ENCODE results near the gene IDH3B. TPM values are rescaled to one million over a fixed set of nuclear protein-coding genes. Genes with fewer than 3 reads are reported as not detected.
"Not testable (repeated sequence)": the region's sequence is repeated elsewhere in the genome, so short reads cannot be mapped to it uniquely, and the experiment has no call there.

Gene IDH3B
- total RNA-seq, 1 experiment from 2014 or later = 146 TPM

DNA sequence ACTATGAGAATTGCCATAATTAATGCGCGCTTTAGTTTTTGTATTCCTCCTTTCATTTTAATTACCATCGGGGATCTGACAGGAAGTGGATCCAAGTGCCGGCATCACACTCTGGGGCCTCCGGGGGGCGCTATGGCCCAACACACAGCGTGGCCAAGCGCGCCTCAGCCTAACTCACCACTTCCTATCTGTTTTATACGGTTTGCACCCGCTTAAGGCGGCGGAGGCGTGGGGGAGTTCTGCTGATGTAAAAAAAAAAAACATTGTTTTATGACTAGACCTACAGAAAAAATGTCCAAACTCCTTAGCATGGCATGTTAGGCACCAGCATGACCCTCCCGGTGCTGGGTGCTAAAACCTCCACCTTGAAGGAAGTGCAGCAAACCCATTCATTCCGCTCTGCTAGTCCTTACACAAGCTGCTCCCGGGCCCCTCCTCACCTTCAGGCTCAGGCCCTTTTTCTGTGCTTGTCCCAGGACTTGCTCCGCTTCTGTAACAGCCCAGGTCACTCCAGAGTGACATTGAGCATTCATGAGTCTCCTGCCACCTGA, 24.1 kb upstream of the IDH3B start:
- no peaks in the 10 kb centered on the region for H3K36me3 ChIP-seq (ENCODE audit: insufficient read depth, low read length, poor library complexity, severe bottlenecking)
- no TSS peak for BruUV-seq (replicated peaks)
- H3K27ac ChIP-seq (ENCODE audit: low read depth, low read length, poor library complexity, severe bottlenecking) = no peak overlapping the region
- no peaks in the 10 kb centered on the region for H3K9me3 ChIP-seq (ENCODE audit: low read depth, low read length, poor library complexity, severe bottlenecking)
- peak; percentile 79 for DNase-seq (ENCODE audit: low spot score)
- H3K27me3 ChIP-seq (replicated peaks; ENCODE audit: insufficient read depth, low read depth, low read length, poor library complexity) = peaks cover 14% of the 10 kb centered on the region
- no peak overlapping the region for H3K4me3 ChIP-seq (ENCODE audit: low read depth, low read length, poor library complexity, severe bottlenecking)
- ChIA-PET POLR2A (ENCODE audit: low non-redundant PET) (no interaction called here), CTCF (no interaction called here)
- no peaks in the 10 kb centered on the region for H3K4me1 ChIP-seq (ENCODE audit: insufficient read depth, low read length, poor library complexity, severe bottlenecking)
- TF ChIP-seq, protein P1, sequence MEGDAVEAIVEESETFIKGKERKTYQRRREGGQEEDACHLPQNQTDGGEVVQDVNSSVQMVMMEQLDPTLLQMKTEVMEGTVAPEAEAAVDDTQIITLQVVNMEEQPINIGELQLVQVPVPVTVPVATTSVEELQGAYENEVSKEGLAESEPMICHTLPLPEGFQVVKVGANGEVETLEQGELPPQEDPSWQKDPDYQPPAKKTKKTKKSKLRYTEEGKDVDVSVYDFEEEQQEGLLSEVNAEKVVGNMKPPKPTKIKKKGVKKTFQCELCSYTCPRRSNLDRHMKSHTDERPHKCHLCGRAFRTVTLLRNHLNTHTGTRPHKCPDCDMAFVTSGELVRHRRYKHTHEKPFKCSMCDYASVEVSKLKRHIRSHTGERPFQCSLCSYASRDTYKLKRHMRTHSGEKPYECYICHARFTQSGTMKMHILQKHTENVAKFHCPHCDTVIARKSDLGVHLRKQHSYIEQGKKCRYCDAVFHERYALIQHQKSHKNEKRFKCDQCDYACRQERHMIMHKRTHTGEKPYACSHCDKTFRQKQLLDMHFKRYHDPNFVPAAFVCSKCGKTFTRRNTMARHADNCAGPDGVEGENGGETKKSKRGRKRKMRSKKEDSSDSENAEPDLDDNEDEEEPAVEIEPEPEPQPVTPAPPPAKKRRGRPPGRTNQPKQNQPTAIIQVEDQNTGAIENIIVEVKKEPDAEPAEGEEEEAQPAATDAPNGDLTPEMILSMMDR (conservative IDR thresholded peaks at IDR 0.05; ENCODE audit: low read depth, low read length) = peak; percentile 96
- no peak for TF ChIP-seq EZH2 (IDR thresholded peaks at IDR 0.05; ENCODE audit: borderline replicate concordance, low read depth, low read length, poor library complexity, severe bottlenecking)
- intact Hi-C loops (cut with micrococcal nuclease; ENCODE audit: unreplicated experiment) = loop anchor here (1.0 kb wide), 1 partner anchor 55 kb away; no protein-coding TSS in a partner anchor

DNA sequence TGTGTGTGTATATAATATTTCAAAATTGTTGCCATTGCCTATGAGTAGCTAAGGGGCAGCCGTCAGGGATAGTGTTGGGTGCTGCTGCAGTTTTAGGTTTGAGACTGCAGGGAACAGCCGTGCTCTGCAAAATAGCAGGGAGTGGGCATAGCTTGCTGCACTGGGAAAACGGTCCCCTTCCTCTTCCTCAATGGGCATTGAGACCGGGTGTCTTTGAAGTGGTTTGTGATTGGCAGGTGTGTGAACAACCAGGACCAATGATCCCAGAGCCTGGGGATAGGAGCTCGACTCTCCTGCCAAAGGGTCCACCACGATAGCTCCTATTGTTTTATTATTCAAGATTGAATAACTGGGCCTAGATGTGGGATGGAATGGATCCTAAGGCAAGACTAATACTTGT, 23.5 kb upstream of the IDH3B start:
- no peaks in the 10 kb centered on the region for H3K9me3 ChIP-seq (ENCODE audit: low read depth, low read length, poor library complexity, severe bottlenecking)
- POLR2A ChIA-PET (ENCODE audit: low non-redundant PET) = no interaction called here
- BruUV-seq (replicated peaks) = no TSS peak
- CTCF ChIA-PET = no interaction called here
- no peaks in the 10 kb centered on the region for H3K36me3 ChIP-seq (ENCODE audit: insufficient read depth, low read length, poor library complexity, severe bottlenecking)
- no peak for DNase-seq (ENCODE audit: low spot score)
- H3K27ac ChIP-seq (ENCODE audit: low read depth, low read length, poor library complexity, severe bottlenecking) = no peak overlapping the region
- H3K4me1 ChIP-seq (ENCODE audit: insufficient read depth, low read length, poor library complexity, severe bottlenecking) = no peaks in the 10 kb centered on the region
- H3K27me3 ChIP-seq (replicated peaks; ENCODE audit: insufficient read depth, low read depth, low read length, poor library complexity) = peaks cover 14% of the 10 kb centered on the region
- intact Hi-C loops (cut with micrococcal nuclease; ENCODE audit: unreplicated experiment) = no loop called here
- H3K4me3 ChIP-seq (ENCODE audit: low read depth, low read length, poor library complexity, severe bottlenecking) = no peak overlapping the region
- TF ChIP-seq EZH2 (IDR thresholded peaks at IDR 0.05; ENCODE audit: borderline replicate concordance, low read depth, low read length, poor library complexity, severe bottlenecking) = no peak
- TF ChIP-seq, protein P1 (conservative IDR thresholded peaks at IDR 0.05; ENCODE audit: low read depth, low read length) = no peak

DNA sequence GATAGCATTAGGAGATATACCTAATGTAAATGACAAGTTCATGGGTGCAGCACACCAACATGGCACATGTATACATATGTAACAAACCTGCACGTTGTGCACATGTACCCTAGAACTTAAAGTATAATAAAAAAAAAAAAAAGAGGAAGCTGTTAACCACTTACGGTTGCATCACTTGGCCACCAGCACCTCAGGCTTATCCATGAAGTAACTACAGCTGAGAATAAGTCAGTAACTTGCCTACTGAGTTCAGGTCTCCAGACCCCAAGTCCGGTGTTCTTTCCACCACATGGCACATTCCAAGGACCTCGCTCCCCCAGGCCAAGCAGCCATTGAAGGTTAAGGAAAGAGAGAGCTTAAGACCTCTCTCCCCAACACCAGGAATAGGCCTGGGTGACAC, 20.8 kb upstream of the IDH3B start:
- DNase-seq (ENCODE audit: low spot score); H3K4me1 ChIP-seq (ENCODE audit: insufficient read depth, low read length, poor library complexity, severe bottlenecking); POLR2A ChIA-PET (ENCODE audit: low non-redundant PET); H3K27me3 ChIP-seq (replicated peaks; ENCODE audit: insufficient read depth, low read depth, low read length, poor library complexity); intact Hi-C loops (cut with micrococcal nuclease; ENCODE audit: unreplicated experiment); H3K9me3 ChIP-seq (ENCODE audit: low read depth, low read length, poor library complexity, severe bottlenecking); H3K4me3 ChIP-seq (ENCODE audit: low read depth, low read length, poor library complexity, severe bottlenecking); BruUV-seq (replicated peaks); H3K36me3 ChIP-seq (ENCODE audit: insufficient read depth, low read length, poor library complexity, severe bottlenecking); H3K27ac ChIP-seq (ENCODE audit: low read depth, low read length, poor library complexity, severe bottlenecking): not testable (repeated sequence)
- CTCF ChIA-PET = interaction anchor here (0.7 kb wide), 1 partner anchor 26 kb away, joined by 3 read pairs; no protein-coding TSS in a partner anchor

DNA sequence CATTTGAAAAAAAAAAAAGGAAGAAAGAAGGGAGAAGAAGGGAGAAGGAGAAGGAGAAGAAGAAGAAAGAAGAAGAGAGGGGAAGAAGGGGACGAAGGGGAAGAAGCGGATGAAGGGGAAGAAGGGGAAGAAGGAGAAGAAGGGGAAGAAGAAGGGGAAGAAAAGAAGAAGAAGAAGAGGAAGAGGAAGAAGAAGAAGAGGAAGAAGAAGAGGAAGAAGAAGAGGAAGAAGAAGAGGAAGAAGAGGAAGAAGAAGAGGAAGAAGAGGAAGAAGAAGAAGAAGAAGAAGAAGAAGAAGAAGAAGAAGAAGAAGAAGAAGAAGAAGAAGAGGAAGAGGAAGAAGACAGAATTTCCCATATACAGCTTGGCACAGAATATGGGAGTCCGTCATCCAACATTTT, 18.0 kb upstream of the IDH3B start:
- H3K27ac ChIP-seq (ENCODE audit: low read depth, low read length, poor library complexity, severe bottlenecking); DNase-seq (ENCODE audit: low spot score); H3K36me3 ChIP-seq (ENCODE audit: insufficient read depth, low read length, poor library complexity, severe bottlenecking); POLR2A ChIA-PET (ENCODE audit: low non-redundant PET); H3K4me1 ChIP-seq (ENCODE audit: insufficient read depth, low read length, poor library complexity, severe bottlenecking); H3K27me3 ChIP-seq (replicated peaks; ENCODE audit: insufficient read depth, low read depth, low read length, poor library complexity); H3K4me3 ChIP-seq (ENCODE audit: low read depth, low read length, poor library complexity, severe bottlenecking); CTCF ChIA-PET; H3K9me3 ChIP-seq (ENCODE audit: low read depth, low read length, poor library complexity, severe bottlenecking); BruUV-seq (replicated peaks); intact Hi-C loops (cut with micrococcal nuclease; ENCODE audit: unreplicated experiment): not testable (repeated sequence)

All from A673 (cell line).